Esophagus muscularis mucosa (tissue), 4 donors: ENCODE results near the gene FADS1.

Experiments used
- CTCF ChIP-seq, 3 experiments: fragments of 200-600 bp in 2 of 3; fragments of 450-650 bp in 1 of 3; sonication (generic) in 2 of 3; IDR thresholded peaks; one replicate each; pipeline ENCODE4 v1.5.1; 2017 to 2019; ENCODE audit warnings: antibody characterized with exemption in 3 of 3, mild to moderate bottlenecking in 2 of 3, moderate library complexity in 1 of 3
- EP300 ChIP-seq: sonication (generic); formaldehyde crosslinking; IDR thresholded peaks from one replicate; pipeline ENCODE4 v1.6.1; 2017; ENCODE audit warnings: antibody characterized with exemption
- POLR2A ChIP-seq: fragments of 450-650 bp; IDR thresholded peaks from one replicate; pipeline ENCODE4 v1.6.1; 2017; ENCODE audit warnings: antibody characterized with exemption, moderate library complexity, mild to moderate bottlenecking, low read depth
- POLR2AphosphoS5 ChIP-seq, 2 donors: sonication (generic); formaldehyde crosslinking; IDR thresholded peaks; one replicate each; pipeline ENCODE4 v1.6.1; 2017; ENCODE audit warnings: antibody characterized with exemption in 2 of 2

GRCh38 chr11:61768376-61769076, 48.3 kb downstream of the FADS1 start:
- TF ChIP-seq POLR2AphosphoS5 (IDR thresholded peaks at IDR 0.05) (no peak), CTCF (IDR thresholded peaks at IDR 0.05) (no peak), POLR2A (no peak), EP300 (no peak)
